Chondrocyte (in vitro differentiated cells): ENCODE data around the gene TEX2. TPM values are rescaled to one million over a fixed set of nuclear protein-coding genes. Genes with fewer than 3 reads are reported as not detected.
"Not testable (repeated sequence)": the region's sequence is repeated elsewhere in the genome, so short reads cannot be mapped to it uniquely, and the experiment has no call there.

Experiments
- DNase-seq: peaks from one replicate; pipeline ENCODE4 v3.0.0; 2021; ENCODE audit warnings: mixed read lengths, low spot score
- H3K27ac Mint-ChIP-seq: one replicate; pipeline ENCODE4 v1.8.0; 2021; ENCODE audit warnings: mild to moderate bottlenecking, moderate library complexity, mixed read lengths; ENCODE audit not compliant: unreplicated experiment
- H3K27me3 Mint-ChIP-seq: 2 replicates; pipeline ENCODE4 v1.8.0; 2021; ENCODE audit warnings: low read depth, mixed read lengths
- H3K36me3 Mint-ChIP-seq: 2 replicates; pipeline ENCODE4 v1.8.0; 2021; ENCODE audit warnings: low read depth, mixed read lengths
- H3K4me1 Mint-ChIP-seq: 2 replicates; pipeline ENCODE4 v1.8.0; 2021; ENCODE audit warnings: low read depth, mild to moderate bottlenecking, mixed read lengths
- H3K4me3 Mint-ChIP-seq: one replicate; pipeline ENCODE4 v1.8.0; 2021; ENCODE audit warnings: mild to moderate bottlenecking, moderate library complexity, mixed read lengths; ENCODE audit not compliant: unreplicated experiment
- H3K9me3 Mint-ChIP-seq: 2 replicates; pipeline ENCODE4 v1.8.0; 2021; ENCODE audit warnings: low read depth, mixed read lengths
- CTCF ChIP-seq: fragments of 200-600 bp; sonication (generic); IDR thresholded peaks from 2 replicates; pipeline ENCODE4 v1.5.0; 2021; ENCODE audit warnings: antibody characterized with exemption, mild to moderate bottlenecking, moderate library complexity
- total RNA-seq: library from RNA; stranded (reverse); gene quantifications from 3 replicates; pipeline ENCODE4 v1.2.1, GENCODE V29; 2021

The TEX2 gene
- total RNA-seq, 1 donor from 2014 or later: 47.3 TPM

DNA sequence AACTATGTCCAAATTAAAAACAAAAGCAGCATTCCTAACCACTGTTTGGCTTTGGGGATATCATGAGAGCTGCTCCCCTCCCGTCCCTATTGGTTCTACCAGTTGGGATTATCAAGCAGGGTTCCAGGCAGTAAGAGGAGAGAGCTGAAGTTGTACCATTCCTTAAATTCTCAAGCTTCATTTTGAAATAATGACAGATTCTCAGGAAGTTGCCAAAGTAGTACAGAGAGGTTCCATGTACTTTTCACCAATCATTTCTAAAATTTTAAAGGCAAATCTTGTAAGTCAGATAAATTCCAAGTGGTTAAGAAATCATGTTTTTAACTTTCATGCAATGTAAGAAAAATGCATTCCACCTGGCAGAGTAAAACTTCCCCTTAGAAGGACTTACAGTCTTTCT lies 36.9 kb downstream of the TEX2 start:
- no peak for TF ChIP-seq CTCF
- H3K27ac Mint-ChIP-seq: peak overlapping the region; percentile 45
- peaks cover 56% of the 10 kb centered on the region for H3K4me1 Mint-ChIP-seq
- no peak overlapping the region for H3K4me3 Mint-ChIP-seq
- no peaks in the 10 kb centered on the region for H3K9me3 Mint-ChIP-seq
- no peaks in the 10 kb centered on the region for H3K36me3 Mint-ChIP-seq
- no peak for DNase-seq
- no peaks in the 10 kb centered on the region for H3K27me3 Mint-ChIP-seq

- H3K4me3 Mint-ChIP-seq: no peak overlapping the region
- H3K9me3 Mint-ChIP-seq: peaks cover 3% of the 10 kb centered on the region
- TF ChIP-seq CTCF: no peak
- H3K27me3 Mint-ChIP-seq: no peaks in the 10 kb centered on the region
- H3K27ac Mint-ChIP-seq: no peak overlapping the region
- peaks cover 49% of the 10 kb centered on the region for H3K4me1 Mint-ChIP-seq
- H3K36me3 Mint-ChIP-seq: no peaks in the 10 kb centered on the region
- DNase-seq: no peak
Measured at GRCh38 chr17:64225410-64225809, 37.6 kb downstream of the TEX2 start.

DNA sequence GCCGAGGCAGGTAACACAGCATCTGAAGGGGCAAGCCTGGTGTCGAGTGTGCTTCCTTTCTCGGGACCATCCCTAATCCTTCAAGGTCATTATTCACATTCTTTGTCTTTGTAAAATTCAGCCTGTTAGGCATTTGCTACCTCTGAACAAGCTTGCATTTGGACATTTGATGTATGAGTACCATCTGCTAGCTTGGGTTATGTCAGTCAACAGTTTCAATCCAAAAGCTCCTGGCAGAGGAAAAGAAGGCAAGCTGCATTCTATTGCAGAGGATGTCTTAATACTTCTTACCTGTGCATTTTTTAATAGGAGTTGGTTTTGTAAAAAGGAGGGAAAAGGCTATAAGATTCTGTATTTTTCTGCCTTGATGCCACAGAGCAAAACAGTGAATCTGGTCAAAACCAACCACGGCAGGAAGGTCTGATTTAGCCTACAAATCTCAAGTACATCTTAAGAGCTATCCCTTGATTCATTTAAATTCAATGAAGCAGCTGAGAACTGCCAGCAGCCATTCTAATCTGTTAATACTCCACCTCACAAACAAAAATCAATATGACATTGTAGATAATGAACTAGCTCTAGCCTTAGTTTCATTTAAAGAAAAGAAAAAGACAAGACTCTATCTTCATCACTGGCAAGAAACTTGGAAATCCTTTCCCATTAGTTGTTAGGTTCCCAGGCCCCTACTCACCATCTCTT lies 39.0 kb downstream of the TEX2 start:
- Mint-ChIP-seq H3K27me3 (no peaks in the 10 kb centered on the region), H3K4me1 (peaks cover 44% of the 10 kb centered on the region), H3K9me3 (peaks cover 3% of the 10 kb centered on the region), H3K4me3 (no peak overlapping the region), H3K36me3 (no peaks in the 10 kb centered on the region), H3K27ac (peak overlapping the region; percentile 19)
- no peak for TF ChIP-seq CTCF
- no peak for DNase-seq

DNA sequence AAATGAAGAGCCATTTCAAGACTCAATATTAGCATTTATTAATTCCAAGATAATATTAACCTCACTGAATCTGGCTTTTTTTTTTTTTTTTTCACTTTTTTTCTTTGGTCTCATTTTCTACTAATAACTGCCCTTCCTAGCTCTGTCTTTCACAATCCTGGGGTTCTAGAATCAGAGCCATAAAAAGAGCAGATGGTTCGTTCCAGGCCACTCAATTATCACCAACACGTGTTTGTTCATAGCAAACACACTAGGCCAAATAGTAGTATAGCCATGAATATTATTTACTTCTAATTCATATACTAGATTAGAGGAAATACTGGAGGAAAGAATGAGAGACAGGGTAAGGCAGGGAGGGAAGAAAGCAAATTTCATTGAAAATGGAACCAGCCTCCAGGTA lies 39.8 kb downstream of the TEX2 start:
- Mint-ChIP-seq H3K4me3 (no peak overlapping the region), H3K27me3 (no peaks in the 10 kb centered on the region)
- no peak for TF ChIP-seq CTCF

DNA sequence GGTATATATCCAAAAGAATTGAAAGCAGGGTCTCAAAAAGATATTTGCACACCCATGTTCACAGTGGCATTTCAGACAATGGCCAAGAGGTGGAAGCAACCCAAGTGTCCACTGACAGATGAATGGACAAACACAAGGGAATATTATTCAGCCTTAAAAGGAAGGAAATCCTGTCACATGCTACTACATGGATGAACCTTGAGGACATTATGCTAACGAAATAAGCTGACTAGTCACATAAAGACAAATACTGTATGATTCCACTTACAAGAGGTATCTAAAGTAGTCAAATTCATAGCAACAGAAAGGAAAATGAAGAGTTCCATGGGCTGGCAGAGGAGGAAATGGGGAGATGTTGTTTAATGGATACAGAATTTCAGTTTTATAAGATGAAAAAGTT lies 41.4 kb downstream of the TEX2 start:
- Mint-ChIP-seq H3K9me3 (peaks cover 3% of the 10 kb centered on the region), H3K4me1 (peaks cover 56% of the 10 kb centered on the region), H3K4me3 (no peak overlapping the region), H3K27me3 (no peaks in the 10 kb centered on the region), H3K27ac (no peak overlapping the region), H3K36me3 (no peaks in the 10 kb centered on the region)
- no peak for TF ChIP-seq CTCF
- DNase-seq: no peak

More for the DNA sequence above, 39.8 kb downstream of the TEX2 start:
- no peak for DNase-seq
- H3K27ac Mint-ChIP-seq: no peak overlapping the region
- peaks cover 3% of the 10 kb centered on the region for H3K9me3 Mint-ChIP-seq
- no peaks in the 10 kb centered on the region for H3K36me3 Mint-ChIP-seq
- H3K4me1 Mint-ChIP-seq: peaks cover 42% of the 10 kb centered on the region

- H3K4me3 Mint-ChIP-seq, H3K9me3 Mint-ChIP-seq, H3K27me3 Mint-ChIP-seq, DNase-seq, H3K36me3 Mint-ChIP-seq, H3K27ac Mint-ChIP-seq: not testable (repeated sequence)
- H3K4me1 Mint-ChIP-seq: peaks cover 57% of the 10 kb centered on the region
Measured at GRCh38 chr17:64220604-64221003, 42.5 kb downstream of the TEX2 start.
